ENCODE measurements around the gene ACOX1. TPM values are rescaled to one million over a fixed set of nuclear protein-coding genes. Genes with fewer than 3 reads are reported as not detected.

The ACOX1 gene
- total and polyA plus RNA-seq, 2 experiments from 2014 or later = 17.4 to 36.3 TPM

DNA sequence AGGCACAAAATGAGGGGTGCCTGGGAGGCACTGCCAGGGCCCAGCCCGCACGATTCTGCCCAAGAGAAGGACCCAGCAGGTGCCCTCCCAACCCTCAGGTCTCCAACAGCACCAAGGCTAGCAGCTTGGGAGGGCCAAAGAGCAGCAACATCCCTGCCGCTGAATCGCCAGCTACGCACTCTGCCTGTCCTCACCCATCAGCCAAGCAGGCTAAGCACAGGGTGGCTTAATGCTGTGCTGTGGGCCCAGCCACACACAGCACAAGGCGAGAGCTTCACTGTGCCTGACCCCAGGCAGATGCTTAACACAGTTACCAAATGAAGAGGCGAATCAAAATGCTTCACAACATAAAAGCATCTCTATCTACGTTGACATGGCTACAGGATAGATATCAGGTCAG lies 63.7 kb downstream of the ACOX1 start:
- Histone ChIP-seq H3K79me2 (ENCODE audit: insufficient read depth) (no peaks in the 10 kb centered on the region), H3K4me1 (ENCODE audit: insufficient read depth) (peaks cover 2% of the 10 kb centered on the region), H3K36me3 (ENCODE audit: low read depth) (no peaks in the 10 kb centered on the region), H2AFZ (no peak overlapping the region), H3K27ac (no peak overlapping the region), H3K27me3 (replicated peaks; ENCODE audit: insufficient read depth) (no peaks in the 10 kb centered on the region), H3F3A (ENCODE audit: insufficient read depth) (0 out of 2 replicates have a peak, but pooled peaks cover under 1% of the 10 kb centered on the region), H4K20me1 (ENCODE audit: insufficient read depth) (no peaks in the 10 kb centered on the region), H3K4me2 (ENCODE audit: unreplicated experiment) (no peak overlapping the region), H3K4me3 (no peak overlapping the region), H3K9me3 (ENCODE audit: low read depth) (no peaks in the 10 kb centered on the region), H3K9me2 (ENCODE audit: insufficient read depth) (no peaks in the 10 kb centered on the region), H3K9ac (no peak overlapping the region)
- 95 to 99% methylated on average over 8 of the region's 8 CpGs for WGBS, 2 experiments (ENCODE audit: low coverage in 1 of 2, low lambda C conversion rate in 2 of 2, missing lambda C conversion rate in 2 of 2)
- in situ Hi-C loops (cut with MboI) = loop anchor here (25.0 kb wide), 1 partner anchor 372 kb away; no protein-coding TSS in a partner anchor
- TF ChIP-seq EZH2 (IDR thresholded peaks at IDR 0.05; ENCODE audit: insufficient read depth, poor library complexity, severe bottlenecking) (no peak), EZH2phosphoT487 (IDR thresholded peaks at IDR 0.05; ENCODE audit: insufficient read depth, low read depth) (no peak)
- DNase-seq = no peak

- H3K9me2 ChIP-seq (ENCODE audit: insufficient read depth) = no peaks in the 10 kb centered on the region
- peaks cover 7% of the 10 kb centered on the region for H3K4me1 ChIP-seq (ENCODE audit: insufficient read depth)
- no peaks in the 10 kb centered on the region for H3K9me3 ChIP-seq (ENCODE audit: low read depth)
- H3K4me2 ChIP-seq (ENCODE audit: unreplicated experiment) = no peak overlapping the region
- no peak overlapping the region for H3K27ac ChIP-seq
- TF ChIP-seq EZH2 (IDR thresholded peaks at IDR 0.05; ENCODE audit: insufficient read depth, poor library complexity, severe bottlenecking) (no peak), EZH2phosphoT487 (IDR thresholded peaks at IDR 0.05; ENCODE audit: insufficient read depth, low read depth) (no peak)
- DNase-seq = no peak
- peaks cover 5% of the 10 kb centered on the region; the same call in 1 of the 2 replicates for H3F3A ChIP-seq (ENCODE audit: insufficient read depth)
- WGBS, 2 experiments (ENCODE audit: low coverage in 1 of 2, low lambda C conversion rate in 2 of 2, missing lambda C conversion rate in 2 of 2) = 96 to 97% methylated on average over 29 to 34 of the region's 34 CpGs
- no peak overlapping the region for H2AFZ ChIP-seq
- H3K27me3 ChIP-seq (replicated peaks; ENCODE audit: insufficient read depth) = no peaks in the 10 kb centered on the region
- no peaks in the 10 kb centered on the region for H3K36me3 ChIP-seq (ENCODE audit: low read depth)
- no peak overlapping the region for H3K9ac ChIP-seq
- no peaks in the 10 kb centered on the region for H3K79me2 ChIP-seq (ENCODE audit: insufficient read depth)
- H3K4me3 ChIP-seq = no peak overlapping the region
- in situ Hi-C loops (cut with MboI) = loop anchor here (25.0 kb wide), 1 partner anchor 373 kb away; no protein-coding TSS in a partner anchor
- no peaks in the 10 kb centered on the region for H4K20me1 ChIP-seq (ENCODE audit: insufficient read depth)
These were observed 64.2 kb downstream of the ACOX1 start for GRCh38 chr17:75914643-75915267.

- in situ Hi-C loops (cut with MboI) = loop anchor here (25.0 kb wide), 1 partner anchor 374 kb away; no protein-coding TSS in a partner anchor
- DNase-seq = no peak
- Histone ChIP-seq H3K79me2 (ENCODE audit: insufficient read depth) (no peaks in the 10 kb centered on the region), H3K27me3 (replicated peaks; ENCODE audit: insufficient read depth) (no peaks in the 10 kb centered on the region), H3K27ac (no peak overlapping the region), H2AFZ (no peak overlapping the region), H3K4me1 (ENCODE audit: insufficient read depth) (peaks cover 11% of the 10 kb centered on the region), H3K4me2 (ENCODE audit: unreplicated experiment) (no peak overlapping the region), H3K9me3 (ENCODE audit: low read depth) (no peaks in the 10 kb centered on the region), H4K20me1 (ENCODE audit: insufficient read depth) (no peaks in the 10 kb centered on the region), H3K9ac (no peak overlapping the region), H3F3A (ENCODE audit: insufficient read depth) (peaks cover 15% of the 10 kb centered on the region; the same call in 1 of the 2 replicates), H3K36me3 (ENCODE audit: low read depth) (no peaks in the 10 kb centered on the region), H3K9me2 (ENCODE audit: insufficient read depth) (no peaks in the 10 kb centered on the region), H3K4me3 (no peak overlapping the region)
- TF ChIP-seq EZH2phosphoT487 (IDR thresholded peaks at IDR 0.05; ENCODE audit: insufficient read depth, low read depth) = no peak
- TF ChIP-seq EZH2 (IDR thresholded peaks at IDR 0.05; ENCODE audit: insufficient read depth, poor library complexity, severe bottlenecking) = no peak
- WGBS, 2 experiments (ENCODE audit: low coverage in 1 of 2, low lambda C conversion rate in 2 of 2, missing lambda C conversion rate in 2 of 2) = 94 to 95% methylated on average over 28 to 32 of the region's 32 CpGs
These were observed 65.3 kb downstream of the ACOX1 start for GRCh38 chr17:75913537-75914210.

- Histone ChIP-seq H3K4me1 (ENCODE audit: insufficient read depth) (peaks cover 11% of the 10 kb centered on the region), H3F3A (ENCODE audit: insufficient read depth) (peaks cover 17% of the 10 kb centered on the region; the same call in 1 of the 2 replicates), H3K27ac (no peak overlapping the region), H3K9me3 (ENCODE audit: low read depth) (no peaks in the 10 kb centered on the region), H3K4me3 (no peak overlapping the region), H3K27me3 (replicated peaks; ENCODE audit: insufficient read depth) (no peaks in the 10 kb centered on the region), H3K9ac (no peak overlapping the region), H4K20me1 (ENCODE audit: insufficient read depth) (no peaks in the 10 kb centered on the region), H3K79me2 (ENCODE audit: insufficient read depth) (no peaks in the 10 kb centered on the region), H2AFZ (no peak overlapping the region), H3K4me2 (ENCODE audit: unreplicated experiment) (no peak overlapping the region), H3K36me3 (ENCODE audit: low read depth) (no peaks in the 10 kb centered on the region), H3K9me2 (ENCODE audit: insufficient read depth) (no peaks in the 10 kb centered on the region)
- DNase-seq = no peak
- in situ Hi-C loops (cut with MboI) = loop anchor here (25.0 kb wide), 1 partner anchor 377 kb away; no protein-coding TSS in a partner anchor
- WGBS, 2 experiments (ENCODE audit: low coverage in 1 of 2, low lambda C conversion rate in 2 of 2, missing lambda C conversion rate in 2 of 2) = 64 to 71% methylated on average over 6 of the region's 6 CpGs
- TF ChIP-seq EZH2 (IDR thresholded peaks at IDR 0.05; ENCODE audit: insufficient read depth, poor library complexity, severe bottlenecking) (no peak), EZH2phosphoT487 (IDR thresholded peaks at IDR 0.05; ENCODE audit: insufficient read depth, low read depth) (no peak)
These were observed 68.3 kb downstream of the ACOX1 start for GRCh38 chr17:75910699-75911098.

Data from GM23248 (cell line).